ENCODE data around the gene ALDH1L1. TPM values are rescaled to one million over a fixed set of nuclear protein-coding genes. Genes with fewer than 3 reads are reported as not detected.
A peak's percentile ranks its signal among the peaks of the same experiment; 100 is the strongest.

ALDH1L1 gene
- total RNA-seq, 1 donor from 2014 or later: not detected

DNA sequence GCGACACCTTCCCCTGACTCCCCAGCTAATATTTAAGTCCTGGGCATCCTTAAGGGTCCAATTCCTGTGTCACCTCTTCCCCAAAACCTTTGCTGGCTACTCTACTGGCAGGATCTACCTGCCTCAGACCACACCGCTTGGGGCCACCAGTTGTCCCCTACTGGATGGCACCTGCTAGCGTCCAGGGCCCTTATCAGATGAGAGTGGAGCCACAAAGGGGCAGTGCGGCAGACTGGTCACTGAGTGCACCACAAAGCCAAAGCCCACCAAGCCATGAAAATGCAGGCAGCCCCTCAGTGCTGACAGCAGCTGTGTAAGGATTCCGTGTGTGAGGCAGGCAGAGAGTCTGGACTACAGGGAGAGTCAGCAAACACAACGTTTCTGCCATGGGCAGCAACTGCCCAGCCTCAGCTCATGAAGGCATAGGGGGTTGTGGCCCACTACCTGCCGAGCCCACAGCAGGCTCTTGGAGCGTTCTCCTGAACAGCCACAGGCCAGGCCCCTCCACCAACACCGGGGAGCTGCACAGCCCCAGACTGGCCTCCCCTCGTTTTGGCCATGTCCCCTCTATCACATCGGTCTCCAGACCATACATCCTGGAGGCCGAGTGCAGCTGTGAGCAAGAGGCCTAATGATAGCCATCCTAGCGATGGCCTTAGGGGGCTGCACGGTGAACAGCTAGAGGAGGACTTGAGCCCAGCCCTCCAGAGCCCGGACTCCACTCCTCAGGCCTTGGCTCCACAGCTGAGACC, 32.3 kb downstream of the ALDH1L1 start:
- no peak overlapping the region for H3K4me3 Mint-ChIP-seq
- no peak overlapping the region for H3K27ac Mint-ChIP-seq
- H3K27me3 Mint-ChIP-seq (ENCODE audit: insufficient read depth): no peaks in the 10 kb centered on the region
- intact Hi-C loops (cut with micrococcal nuclease): no loop called here
- H3K4me1 Mint-ChIP-seq (ENCODE audit: low read depth): no peaks in the 10 kb centered on the region
- H3K36me3 Mint-ChIP-seq (ENCODE audit: low read depth): no peaks in the 10 kb centered on the region
- DNase-seq (ENCODE audit: low spot score): no peak
- no peaks in the 10 kb centered on the region for H3K9me3 Mint-ChIP-seq

- Mint-ChIP-seq H3K36me3 (ENCODE audit: low read depth) (no peaks in the 10 kb centered on the region), H3K27me3 (ENCODE audit: insufficient read depth) (peaks cover under 1% of the 10 kb centered on the region), H3K27ac (no peak overlapping the region), H3K9me3 (no peaks in the 10 kb centered on the region), H3K4me1 (ENCODE audit: low read depth) (no peaks in the 10 kb centered on the region), H3K4me3 (no peak overlapping the region)
- no peak for DNase-seq (ENCODE audit: low spot score)
- intact Hi-C loops (cut with micrococcal nuclease): no loop called here
These were observed 33.0 kb downstream of the ALDH1L1 start for GRCh38 chr3:126147147-126147931.

- Mint-ChIP-seq H3K27ac (no peak overlapping the region), H3K4me1 (ENCODE audit: low read depth) (no peaks in the 10 kb centered on the region), H3K36me3 (ENCODE audit: low read depth) (no peaks in the 10 kb centered on the region), H3K9me3 (no peaks in the 10 kb centered on the region), H3K27me3 (ENCODE audit: insufficient read depth) (peaks cover 6% of the 10 kb centered on the region), H3K4me3 (no peak overlapping the region)
- no peak for DNase-seq (ENCODE audit: low spot score)
- intact Hi-C loops (cut with micrococcal nuclease): no loop called here
These were observed 33.8 kb downstream of the ALDH1L1 start for GRCh38 chr3:126146525-126147146.

GRCh38 chr3:126146034-126146433, 34.4 kb downstream of the ALDH1L1 start:
- peaks cover 11% of the 10 kb centered on the region for H3K27me3 Mint-ChIP-seq (ENCODE audit: insufficient read depth)
- no peak overlapping the region for H3K27ac Mint-ChIP-seq
- no peak overlapping the region for H3K4me3 Mint-ChIP-seq
- DNase-seq (ENCODE audit: low spot score): no peak
- H3K4me1 Mint-ChIP-seq (ENCODE audit: low read depth): no peaks in the 10 kb centered on the region
- intact Hi-C loops (cut with micrococcal nuclease): no loop called here
- H3K9me3 Mint-ChIP-seq: no peaks in the 10 kb centered on the region
- no peaks in the 10 kb centered on the region for H3K36me3 Mint-ChIP-seq (ENCODE audit: low read depth)

DNA sequence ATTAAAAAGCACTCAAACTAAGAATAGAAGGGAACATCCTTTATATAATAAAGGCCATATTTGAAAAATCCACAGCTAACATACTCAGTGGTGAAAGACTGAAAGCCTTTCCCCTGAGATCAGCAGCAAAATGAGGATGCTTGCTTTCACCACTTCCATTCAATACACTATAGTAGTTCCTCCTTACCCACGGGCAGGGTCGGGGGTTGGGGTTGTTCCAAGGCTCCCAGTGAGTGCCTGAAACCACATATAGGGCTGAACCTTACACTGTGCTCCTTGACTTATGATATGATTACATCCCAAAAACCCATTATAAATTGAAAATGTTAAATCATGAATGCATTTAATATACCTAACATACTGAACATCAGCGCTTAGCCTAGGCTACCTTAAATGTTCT, 37.7 kb downstream of the ALDH1L1 start:
- Mint-ChIP-seq H3K9me3 (no peaks in the 10 kb centered on the region), H3K4me3 (no peak overlapping the region), H3K36me3 (ENCODE audit: low read depth) (no peaks in the 10 kb centered on the region), H3K4me1 (ENCODE audit: low read depth) (no peaks in the 10 kb centered on the region), H3K27me3 (ENCODE audit: insufficient read depth) (peaks cover 23% of the 10 kb centered on the region), H3K27ac (no peak overlapping the region)
- no peak for DNase-seq (ENCODE audit: low spot score)
- intact Hi-C loops (cut with micrococcal nuclease): no loop called here

DNA sequence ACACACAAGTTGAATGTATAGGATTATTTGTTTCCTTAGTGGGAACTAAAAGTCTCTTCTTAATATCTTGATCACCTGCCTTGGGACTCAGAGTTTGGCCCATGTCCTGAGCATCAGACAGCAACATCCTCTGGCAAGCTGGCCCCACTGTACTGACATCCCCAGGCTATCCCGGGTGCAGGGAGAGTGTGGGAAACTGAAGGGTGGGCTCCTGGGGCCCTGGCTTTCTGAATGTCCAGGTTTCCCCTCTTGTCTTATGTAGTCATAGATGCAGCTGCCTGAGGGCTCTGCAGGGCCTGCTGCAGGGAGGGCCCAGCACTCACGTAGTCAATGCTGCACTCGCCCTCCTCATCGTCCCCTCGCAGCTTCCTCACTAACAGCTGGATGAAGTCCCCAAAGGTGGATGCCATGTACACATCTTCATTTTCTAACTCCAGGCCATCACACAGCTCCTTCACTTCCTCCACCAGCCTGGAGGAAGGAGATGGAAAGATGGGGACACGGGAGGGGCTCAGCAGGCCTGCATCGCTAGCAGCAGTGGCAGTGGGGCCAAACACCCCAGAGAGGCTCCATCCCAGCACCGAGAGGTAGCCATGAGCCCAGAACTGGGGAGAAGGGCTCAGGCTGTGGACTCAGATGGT, 42.8 kb downstream of the ALDH1L1 start:
- DNase-seq (ENCODE audit: low spot score): no peak
- Mint-ChIP-seq H3K36me3 (ENCODE audit: low read depth) (no peaks in the 10 kb centered on the region), H3K4me1 (ENCODE audit: low read depth) (no peaks in the 10 kb centered on the region), H3K9me3 (no peaks in the 10 kb centered on the region), H3K4me3 (no peak overlapping the region), H3K27ac (no peak overlapping the region), H3K27me3 (ENCODE audit: insufficient read depth) (peaks cover 24% of the 10 kb centered on the region)
- intact Hi-C loops (cut with micrococcal nuclease): no loop called here

GRCh38 chr3:126136428-126137220, 43.8 kb downstream of the ALDH1L1 start:
- H3K36me3 Mint-ChIP-seq (ENCODE audit: low read depth): no peaks in the 10 kb centered on the region
- no peak overlapping the region for H3K27ac Mint-ChIP-seq
- peaks cover 19% of the 10 kb centered on the region for H3K27me3 Mint-ChIP-seq (ENCODE audit: insufficient read depth)
- no peak overlapping the region for H3K4me3 Mint-ChIP-seq
- H3K4me1 Mint-ChIP-seq (ENCODE audit: low read depth): no peaks in the 10 kb centered on the region
- intact Hi-C loops (cut with micrococcal nuclease): no loop called here
- no peaks in the 10 kb centered on the region for H3K9me3 Mint-ChIP-seq
- no peak for DNase-seq (ENCODE audit: low spot score)

- no peaks in the 10 kb centered on the region for H3K4me1 Mint-ChIP-seq (ENCODE audit: low read depth)
- no peak overlapping the region for H3K27ac Mint-ChIP-seq
- peaks cover 10% of the 10 kb centered on the region for H3K27me3 Mint-ChIP-seq (ENCODE audit: insufficient read depth)
- no peaks in the 10 kb centered on the region for H3K36me3 Mint-ChIP-seq (ENCODE audit: low read depth)
- H3K4me3 Mint-ChIP-seq: no peak overlapping the region
- intact Hi-C loops (cut with micrococcal nuclease): loop anchor here (2.0 kb wide), 1 partner anchor 63 kb away; no protein-coding TSS in a partner anchor
- DNase-seq (ENCODE audit: low spot score): no peak
- H3K9me3 Mint-ChIP-seq: no peaks in the 10 kb centered on the region
These were observed 44.8 kb downstream of the ALDH1L1 start for GRCh38 chr3:126135406-126136076.

DNA sequence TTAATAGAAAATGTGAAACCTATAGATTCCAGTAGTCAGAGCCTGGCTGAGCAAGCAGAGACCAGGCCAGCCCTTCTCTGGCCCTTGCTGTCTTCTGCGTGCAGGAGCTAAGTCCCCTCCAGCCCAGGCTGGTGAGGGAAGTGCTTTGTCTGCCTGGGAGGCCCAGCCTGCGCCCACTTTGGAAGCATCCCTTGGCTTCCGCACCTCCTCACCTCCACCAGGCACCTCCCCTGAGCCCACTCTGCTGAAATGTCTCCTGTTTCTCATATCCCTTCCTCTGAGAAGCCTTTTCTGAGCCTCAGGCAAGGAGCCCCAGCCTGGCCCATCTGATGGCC, 45.3 kb downstream of the ALDH1L1 start:
- no peaks in the 10 kb centered on the region for H3K4me1 Mint-ChIP-seq (ENCODE audit: low read depth)
- H3K4me3 Mint-ChIP-seq: no peak overlapping the region
- no peak for DNase-seq (ENCODE audit: low spot score)
- H3K9me3 Mint-ChIP-seq: no peaks in the 10 kb centered on the region
- H3K36me3 Mint-ChIP-seq (ENCODE audit: low read depth): no peaks in the 10 kb centered on the region
- intact Hi-C loops (cut with micrococcal nuclease): loop anchor here (2.0 kb wide), 1 partner anchor 64 kb away; no protein-coding TSS in a partner anchor
- peaks cover 10% of the 10 kb centered on the region for H3K27me3 Mint-ChIP-seq (ENCODE audit: insufficient read depth)
- no peak overlapping the region for H3K27ac Mint-ChIP-seq

DNA sequence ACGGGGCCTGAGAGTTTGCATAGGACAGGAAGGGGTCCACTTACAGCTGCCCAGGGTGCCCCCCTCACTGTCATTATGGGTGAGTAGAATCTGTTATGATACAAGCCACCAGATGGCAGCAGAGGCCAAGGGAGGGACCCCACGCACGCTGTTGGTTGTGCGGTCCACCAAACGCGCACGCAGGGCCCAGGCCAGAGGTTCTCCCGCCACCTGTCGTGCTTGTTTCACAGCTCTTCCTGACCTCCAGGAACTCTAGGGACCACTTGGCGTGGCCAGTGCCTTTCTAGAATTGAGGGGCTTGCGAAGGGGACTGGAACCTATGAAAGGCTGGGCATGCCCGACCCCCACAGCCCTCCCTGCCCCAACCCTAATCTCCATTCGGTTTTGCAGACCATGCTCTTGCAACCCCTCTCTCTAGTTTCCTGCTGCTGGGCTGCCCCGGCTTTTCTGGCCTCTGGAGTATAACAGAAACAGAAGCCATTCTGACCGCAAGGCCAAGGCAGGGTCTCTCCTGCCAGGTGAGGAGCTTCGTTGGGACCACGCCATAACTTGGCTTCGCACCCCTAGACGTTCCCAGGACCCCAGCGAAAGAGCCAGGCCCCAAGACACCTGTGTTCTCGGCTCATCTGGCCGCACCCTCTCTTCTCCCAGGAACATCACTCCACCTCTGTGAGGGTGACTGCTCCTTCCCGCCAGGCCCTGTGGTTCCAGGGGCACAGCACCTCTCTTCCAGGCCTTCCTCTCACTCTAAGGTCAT, 46.0 kb downstream of the ALDH1L1 start:
- intact Hi-C loops (cut with micrococcal nuclease): loop anchor here (2.0 kb wide), 1 partner anchor 64 kb away; no protein-coding TSS in a partner anchor
- peaks cover 5% of the 10 kb centered on the region for H3K27me3 Mint-ChIP-seq (ENCODE audit: insufficient read depth)
- no peak overlapping the region for H3K27ac Mint-ChIP-seq
- H3K4me1 Mint-ChIP-seq (ENCODE audit: low read depth): no peaks in the 10 kb centered on the region
- H3K9me3 Mint-ChIP-seq: no peaks in the 10 kb centered on the region
- no peaks in the 10 kb centered on the region for H3K36me3 Mint-ChIP-seq (ENCODE audit: low read depth)
- DNase-seq (ENCODE audit: low spot score): peak; percentile 5
- H3K4me3 Mint-ChIP-seq: no peak overlapping the region

- Mint-ChIP-seq H3K27me3 (ENCODE audit: insufficient read depth) (peaks cover 2% of the 10 kb centered on the region), H3K4me3 (no peak overlapping the region), H3K36me3 (ENCODE audit: low read depth) (no peaks in the 10 kb centered on the region), H3K27ac (no peak overlapping the region), H3K9me3 (no peaks in the 10 kb centered on the region), H3K4me1 (ENCODE audit: low read depth) (no peaks in the 10 kb centered on the region)
- DNase-seq (ENCODE audit: low spot score): no peak
- intact Hi-C loops (cut with micrococcal nuclease): loop anchor here (2.0 kb wide), 1 partner anchor 65 kb away; no protein-coding TSS in a partner anchor
These were observed 46.8 kb downstream of the ALDH1L1 start for GRCh38 chr3:126133606-126134005.
